Ureter (tissue), 1 donor: ENCODE measurements around the gene WNT5B. TPM values are rescaled to one million over a fixed set of nuclear protein-coding genes. Genes with fewer than 3 reads are reported as not detected.

Source experiments
- DNase-seq: peaks from one replicate; pipeline ENCODE4 v3.0.0-alpha.2; 2020; ENCODE audit warnings: low spot score
- total RNA-seq: library from RNA; stranded (reverse); gene quantifications from one replicate; pipeline ENCODE4 v1.2.4, GENCODE V29; 2023
- donor health status: DM: yes; HTN: yes; CAD: no.

The WNT5B gene
- total RNA-seq, 1 donor from 2014 or later, result 7.2 TPM

GRCh38 chr12:1630133-1630826, 1.2 kb downstream of the WNT5B start:
- peak; percentile 59 for DNase-seq

- DNase-seq, result no peak
These were observed 2.0 kb downstream of the WNT5B start for GRCh38 chr12:1630827-1631591.

- no peak for DNase-seq
These were observed 3.7 kb downstream of the WNT5B start for GRCh38 chr12:1632702-1633101.

DNA sequence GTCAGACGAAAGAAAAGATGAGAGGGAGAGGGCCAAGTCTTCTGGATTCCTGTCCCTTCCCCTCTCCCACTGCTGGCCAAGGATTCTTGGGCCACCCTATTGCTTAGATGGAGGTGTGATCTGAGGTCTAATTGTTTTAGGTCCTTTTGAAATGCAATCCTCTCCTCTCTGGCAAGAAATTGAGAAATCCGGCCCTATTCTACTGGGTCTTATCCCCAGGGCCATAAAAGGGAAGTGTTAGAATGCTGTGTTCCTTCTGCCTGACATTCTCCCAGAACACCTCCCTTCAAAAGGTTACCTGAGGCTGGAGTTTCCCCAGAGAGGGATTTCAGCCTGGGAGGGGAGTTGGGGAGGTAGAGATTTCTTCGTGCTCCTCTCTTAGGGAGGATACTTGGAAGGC, 4.4 kb downstream of the WNT5B start:
- no peak for DNase-seq

- no peak for DNase-seq
These were observed 5.1 kb downstream of the WNT5B start for GRCh38 chr12:1634149-1634548.

DNA sequence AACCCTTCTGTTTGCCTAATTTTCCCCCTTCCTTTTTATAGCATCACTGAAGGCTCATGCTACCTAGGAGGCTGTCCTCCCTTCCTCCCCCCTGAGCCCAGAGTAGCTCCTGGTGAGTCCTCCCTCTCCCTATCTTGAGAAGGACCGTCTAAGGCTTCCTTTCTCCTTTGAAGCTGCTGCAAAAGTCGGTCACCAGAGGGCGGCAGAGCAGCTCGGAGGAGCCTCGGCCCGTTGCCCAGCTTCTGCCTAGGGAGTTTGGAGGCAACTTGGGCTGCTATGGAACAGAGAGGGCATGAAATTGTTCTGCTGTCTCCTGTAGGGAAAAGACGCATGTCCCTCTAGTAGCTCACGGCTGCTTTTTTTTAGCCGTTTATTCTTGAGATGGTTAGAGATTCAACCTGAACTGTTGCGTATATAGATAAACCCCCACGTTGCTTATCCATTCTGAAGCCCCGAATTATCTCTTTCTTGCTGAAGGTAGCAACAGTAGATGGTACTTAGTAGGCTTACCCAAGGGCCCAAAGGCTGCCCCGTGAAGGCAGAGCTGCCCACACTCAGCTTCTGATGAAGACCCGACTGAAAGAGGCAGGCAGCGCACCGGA, 5.7 kb downstream of the WNT5B start:
- DNase-seq, result peak; percentile 78

DNA sequence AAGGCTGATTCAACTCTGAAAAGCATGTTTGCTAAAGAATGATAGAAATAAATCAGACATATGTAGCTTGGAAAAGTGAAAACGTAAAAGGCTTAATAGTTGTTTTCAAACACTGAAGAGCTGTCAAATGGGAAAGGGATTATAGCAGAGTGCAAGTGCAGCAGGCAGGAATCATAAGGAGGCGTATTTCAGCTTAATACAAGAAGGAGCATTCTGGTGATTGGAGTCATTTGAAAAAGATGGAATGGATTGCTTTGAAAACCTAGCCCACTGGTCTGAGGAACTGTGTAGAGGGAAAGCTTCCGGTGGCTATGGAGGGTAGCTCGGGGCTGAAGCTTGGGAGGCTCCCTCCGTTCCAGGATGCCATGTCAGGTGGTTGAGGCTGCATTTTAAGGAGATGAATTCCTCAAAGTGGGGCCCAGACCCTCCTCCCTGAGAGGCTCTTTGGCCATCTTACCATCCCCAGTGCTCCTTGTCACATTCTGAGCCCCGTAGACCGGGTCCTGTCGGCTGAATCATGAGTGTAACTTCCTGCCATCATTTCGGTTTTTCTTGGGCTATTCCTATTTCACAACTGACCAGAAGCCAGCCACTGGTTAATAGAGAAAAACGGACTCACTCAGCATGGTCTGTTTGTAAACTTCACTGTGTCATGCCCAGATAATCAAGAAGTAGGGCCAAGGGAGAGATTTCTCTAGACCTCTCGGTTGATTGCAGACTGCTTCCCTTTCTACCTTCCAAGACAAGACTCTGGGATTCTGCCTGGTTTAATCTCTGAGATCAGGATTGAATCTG, 6.5 kb downstream of the WNT5B start:
- DNase-seq, result no peak

GRCh38 chr12:1638203-1638602, 9.2 kb downstream of the WNT5B start:
- no peak for DNase-seq

- no peak for DNase-seq
These were observed 10.5 kb downstream of the WNT5B start for GRCh38 chr12:1639538-1639937.

DNA sequence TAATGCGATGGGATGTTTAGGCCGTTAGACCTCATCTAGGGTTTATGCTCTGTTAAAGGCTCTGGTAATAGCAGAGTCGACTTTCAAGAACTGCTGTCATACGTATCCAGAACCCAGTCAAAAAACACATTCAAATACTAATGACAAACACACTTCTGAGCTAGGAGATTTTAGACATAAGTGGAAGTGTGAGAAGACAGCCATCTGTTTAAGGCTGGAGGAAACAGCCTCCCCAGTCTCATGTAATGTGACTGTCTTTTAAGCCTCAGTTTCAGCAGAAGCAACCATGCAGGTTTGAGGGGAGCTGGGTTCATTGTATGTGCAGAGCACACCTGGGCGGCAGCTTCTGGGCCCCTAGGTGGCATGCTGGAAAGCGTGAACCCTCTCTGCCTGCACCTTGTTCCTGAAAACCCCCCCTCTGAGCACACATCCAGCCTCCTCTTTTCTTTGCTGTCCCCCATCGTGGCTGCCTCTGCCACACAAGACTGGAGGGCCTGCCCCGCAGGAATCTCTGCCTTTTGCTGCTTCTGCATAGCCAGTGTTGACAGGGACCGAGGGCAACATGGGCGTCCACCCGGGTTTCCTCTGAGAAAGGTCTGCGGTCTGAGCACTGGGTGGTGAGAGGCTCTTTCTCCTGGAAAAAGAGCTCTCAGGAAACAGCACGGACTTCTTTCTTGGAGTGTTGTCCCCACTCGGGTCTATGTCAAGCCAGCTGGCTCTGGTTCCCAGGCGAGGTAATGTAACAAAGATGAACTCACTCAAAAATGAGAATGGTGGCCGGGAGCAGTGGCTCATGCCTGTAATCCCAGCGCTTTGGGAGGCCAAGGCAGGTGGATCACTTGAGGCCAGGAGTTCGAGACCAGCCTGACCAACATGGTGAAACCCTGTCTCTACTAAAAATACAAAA, 11.6 kb downstream of the WNT5B start:
- no peak for DNase-seq

GRCh38 chr12:1642513-1642912, 13.5 kb downstream of the WNT5B start:
- DNase-seq, result no peak

GRCh38 chr12:1643043-1643442, 14.0 kb downstream of the WNT5B start:
- DNase-seq, result no peak

DNA sequence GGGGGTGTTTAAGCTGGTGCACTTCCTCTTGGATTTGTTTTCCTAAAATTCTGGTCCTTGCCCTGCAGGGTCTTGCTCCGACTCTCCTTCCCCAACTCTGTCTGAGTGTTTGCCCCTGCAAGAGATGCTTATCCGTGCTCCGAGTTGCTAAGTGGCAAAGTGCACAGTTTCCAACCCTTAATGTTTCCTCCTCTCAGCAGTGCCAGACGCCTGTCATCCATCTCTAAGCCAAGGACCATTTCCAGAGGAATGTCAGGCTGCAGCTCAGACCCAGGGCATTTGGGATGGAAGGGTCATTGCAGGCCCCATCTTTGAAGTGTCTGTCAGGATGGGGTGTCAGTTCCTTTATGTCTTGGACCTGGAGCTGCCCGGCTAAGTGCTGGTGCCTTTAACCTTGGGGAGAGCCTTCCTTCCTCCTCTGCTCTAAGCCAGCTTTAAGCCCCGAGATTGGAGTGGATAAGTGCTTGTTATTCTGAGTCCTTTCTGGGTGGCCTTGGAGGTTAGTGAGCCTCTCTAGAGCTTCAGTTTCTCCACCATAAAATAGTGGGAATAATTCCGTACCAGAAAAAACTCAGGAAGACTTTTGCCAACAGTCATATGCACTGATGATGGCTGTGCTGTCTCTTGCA, 15.0 kb downstream of the WNT5B start:
- no peak for DNase-seq

DNA sequence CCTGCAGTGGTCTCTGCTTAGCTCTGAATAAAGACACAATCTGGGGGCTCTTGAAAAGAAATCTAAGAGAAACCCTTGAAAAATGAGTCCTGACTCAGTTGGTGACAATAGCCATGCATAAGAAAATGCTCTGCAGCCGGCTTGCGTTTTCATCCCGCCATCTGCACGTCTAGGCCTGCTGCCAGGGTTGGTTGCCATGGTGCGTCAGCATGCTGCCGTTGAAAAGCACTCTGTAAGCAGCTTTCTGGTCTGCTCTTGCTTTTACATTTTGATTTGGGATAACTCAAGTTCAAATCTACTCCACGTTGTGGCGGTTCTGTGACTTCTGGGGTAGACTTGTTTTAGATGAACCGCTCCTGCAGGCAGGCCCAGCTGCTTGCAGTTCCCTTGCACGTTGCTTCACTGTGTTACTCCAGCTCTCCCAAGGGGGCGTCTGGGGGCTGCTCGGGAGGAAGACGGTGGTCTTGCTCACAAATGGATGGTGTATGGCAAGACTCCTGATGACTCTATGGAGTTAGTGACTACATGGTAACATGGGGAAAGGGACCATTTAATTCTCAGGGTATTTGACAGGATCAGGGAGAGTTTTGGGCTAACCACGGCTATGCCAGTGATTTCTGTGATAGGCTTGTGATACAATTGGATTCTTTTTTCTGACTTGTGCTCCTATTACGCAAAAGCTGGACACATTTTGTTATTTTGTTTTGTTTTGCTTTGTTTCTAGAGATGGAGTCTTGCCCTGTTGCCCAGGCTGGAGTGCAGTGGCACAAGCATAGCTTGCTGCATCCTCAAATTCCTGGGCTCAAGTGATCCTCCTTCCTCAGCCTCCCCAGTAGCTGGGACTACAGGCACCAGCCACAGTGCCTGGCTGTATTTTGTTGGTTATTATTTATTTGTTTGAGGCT, 15.8 kb downstream of the WNT5B start:
- peak; percentile 68 for DNase-seq

DNA sequence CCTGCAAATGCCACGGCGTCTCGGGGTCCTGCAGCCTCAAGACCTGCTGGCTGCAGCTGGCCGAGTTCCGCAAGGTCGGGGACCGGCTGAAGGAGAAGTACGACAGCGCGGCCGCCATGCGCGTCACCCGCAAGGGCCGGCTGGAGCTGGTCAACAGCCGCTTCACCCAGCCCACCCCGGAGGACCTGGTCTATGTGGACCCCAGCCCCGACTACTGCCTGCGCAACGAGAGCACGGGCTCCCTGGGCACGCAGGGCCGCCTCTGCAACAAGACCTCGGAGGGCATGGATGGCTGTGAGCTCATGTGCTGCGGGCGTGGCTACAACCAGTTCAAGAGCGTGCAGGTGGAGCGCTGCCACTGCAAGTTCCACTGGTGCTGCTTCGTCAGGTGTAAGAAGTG, 16.8 kb downstream of the WNT5B start:
- no peak for DNase-seq

GRCh38 chr12:1646569-1647284, 17.7 kb downstream of the WNT5B start:
- DNase-seq, result no peak

DNA sequence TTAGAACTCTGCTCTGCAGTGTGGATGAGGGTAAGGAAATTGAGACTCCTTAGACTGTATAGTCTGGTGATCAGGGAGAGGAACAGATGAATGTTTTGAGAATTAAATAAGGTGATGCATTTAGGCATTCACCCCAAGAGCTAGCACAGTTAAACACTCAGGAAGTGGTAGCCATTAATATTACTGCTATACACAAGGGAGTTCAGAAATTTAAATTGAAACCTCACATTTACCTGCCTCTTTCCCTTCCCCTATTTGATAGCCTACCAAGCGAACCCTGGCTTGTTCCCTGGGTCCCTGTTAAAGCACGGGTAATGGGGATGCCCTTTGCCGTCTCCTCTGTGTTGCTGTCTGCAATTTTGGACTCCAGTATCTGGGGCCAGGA, 18.2 kb downstream of the WNT5B start:
- DNase-seq, result no peak

- no peak for DNase-seq
These were observed 21.4 kb downstream of the WNT5B start for GRCh38 chr12:1650260-1650977.
